DLD1 (cell line): ENCODE data around the gene DNAAF5.

Source experiments
- in situ Hi-C: cut with HindIII; loops from 2 replicates; pipeline ENCODE4 v1.10.0; 2017; ENCODE audit warnings: low sequenced_read_pairs

DNAAF5 gene

DNA sequence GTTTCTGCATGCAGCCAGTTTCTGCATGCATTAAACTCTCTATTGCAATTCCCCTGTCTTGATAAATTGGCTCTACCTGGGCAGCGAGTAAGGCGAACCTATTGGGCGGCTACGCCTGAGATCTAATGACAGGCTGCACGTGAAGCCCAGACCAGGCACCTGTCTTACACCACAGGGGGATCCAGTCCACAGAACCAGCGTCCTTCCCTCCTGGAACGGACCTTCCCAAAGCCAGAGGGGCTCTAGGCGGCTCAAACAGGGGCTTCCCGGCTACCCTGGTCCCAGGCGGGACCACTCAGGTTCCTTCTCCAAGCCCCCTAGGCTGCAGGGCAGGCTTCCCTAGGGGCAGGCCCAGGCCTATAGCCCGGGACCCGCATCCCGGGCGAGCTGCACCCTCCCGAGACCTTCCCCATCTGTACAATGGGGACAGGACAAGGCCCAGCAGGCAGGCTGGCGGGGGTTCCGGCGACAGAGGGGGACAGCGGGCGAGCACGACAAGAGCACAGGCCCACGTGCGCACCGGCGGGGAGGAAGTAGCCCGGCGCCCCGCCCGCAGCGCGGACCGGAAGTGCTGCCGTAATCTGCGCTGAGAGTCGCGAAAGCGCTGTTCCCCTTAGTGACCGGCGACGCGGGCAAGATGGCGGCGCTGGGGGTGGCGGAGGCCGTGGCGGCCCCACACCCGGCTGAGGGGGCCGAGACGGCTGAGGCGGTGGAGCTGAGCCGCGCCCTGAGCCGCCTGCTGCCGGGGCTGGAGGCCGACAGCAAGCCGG is at the start of gene DNAAF5:
DNAAF5 (plus strand) TSS at position 616 of the 770 bp plus-strand sequence; CDS start at position 638, 22 bp downstream.
- in situ Hi-C loops = no loop called here

DNA sequence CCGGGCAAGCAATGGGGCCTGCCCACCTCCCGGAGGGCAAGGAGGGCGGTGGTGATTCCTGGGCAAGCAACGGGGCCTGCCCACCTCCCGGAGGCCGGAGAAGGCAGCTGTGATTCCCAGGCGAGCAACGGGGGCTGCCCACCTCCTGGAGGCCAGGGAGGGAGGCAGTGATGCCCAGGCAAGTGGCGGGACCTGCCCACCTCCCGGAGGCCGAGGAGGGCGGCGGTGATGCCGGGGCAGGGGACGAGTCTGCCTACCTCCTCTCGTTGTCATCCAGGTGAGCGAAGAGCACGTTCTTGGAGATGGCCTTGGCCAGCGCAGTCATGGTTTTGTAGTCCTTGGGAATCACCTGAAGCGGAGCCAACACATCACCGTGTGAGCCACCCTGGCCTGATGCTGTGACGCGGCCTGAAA is 49.5 kb upstream of the DNAAF5 start:
- in situ Hi-C loops = no loop called here

DNA sequence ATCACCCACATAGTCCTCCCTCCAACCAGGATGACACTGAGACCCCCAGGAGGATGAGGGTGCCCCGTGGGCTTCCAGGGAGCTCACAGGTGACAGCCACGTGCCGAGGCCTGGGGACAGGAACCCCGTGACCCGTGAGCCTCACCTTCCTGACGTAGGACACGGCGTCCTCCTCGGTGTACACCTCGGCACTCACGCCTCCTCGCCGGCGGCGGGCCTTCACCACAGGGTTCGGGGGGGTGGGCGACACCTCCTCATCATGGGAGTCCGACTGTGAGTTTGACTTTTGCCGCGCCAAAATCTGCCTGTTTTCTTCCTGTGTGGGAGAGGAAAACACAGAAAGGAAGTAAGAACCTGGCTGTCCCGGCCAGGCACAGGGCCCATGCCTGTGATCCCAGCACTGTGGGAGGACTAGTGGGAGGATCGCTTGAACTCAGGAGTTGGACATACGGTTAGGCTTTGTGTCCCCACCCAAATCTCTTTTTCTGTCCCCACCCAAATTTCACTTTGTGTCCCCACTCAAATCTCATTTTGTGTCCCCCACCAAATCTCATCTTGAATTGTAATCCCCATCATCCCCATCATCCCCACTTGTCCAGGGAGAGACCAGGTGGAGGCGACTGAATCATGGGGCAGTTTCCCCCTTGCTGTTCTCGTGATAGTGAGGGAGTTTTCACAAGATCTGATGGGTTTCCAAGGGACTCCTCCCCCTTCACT is 45.9 kb upstream of the DNAAF5 start:
- in situ Hi-C loops = no loop called here

DNA sequence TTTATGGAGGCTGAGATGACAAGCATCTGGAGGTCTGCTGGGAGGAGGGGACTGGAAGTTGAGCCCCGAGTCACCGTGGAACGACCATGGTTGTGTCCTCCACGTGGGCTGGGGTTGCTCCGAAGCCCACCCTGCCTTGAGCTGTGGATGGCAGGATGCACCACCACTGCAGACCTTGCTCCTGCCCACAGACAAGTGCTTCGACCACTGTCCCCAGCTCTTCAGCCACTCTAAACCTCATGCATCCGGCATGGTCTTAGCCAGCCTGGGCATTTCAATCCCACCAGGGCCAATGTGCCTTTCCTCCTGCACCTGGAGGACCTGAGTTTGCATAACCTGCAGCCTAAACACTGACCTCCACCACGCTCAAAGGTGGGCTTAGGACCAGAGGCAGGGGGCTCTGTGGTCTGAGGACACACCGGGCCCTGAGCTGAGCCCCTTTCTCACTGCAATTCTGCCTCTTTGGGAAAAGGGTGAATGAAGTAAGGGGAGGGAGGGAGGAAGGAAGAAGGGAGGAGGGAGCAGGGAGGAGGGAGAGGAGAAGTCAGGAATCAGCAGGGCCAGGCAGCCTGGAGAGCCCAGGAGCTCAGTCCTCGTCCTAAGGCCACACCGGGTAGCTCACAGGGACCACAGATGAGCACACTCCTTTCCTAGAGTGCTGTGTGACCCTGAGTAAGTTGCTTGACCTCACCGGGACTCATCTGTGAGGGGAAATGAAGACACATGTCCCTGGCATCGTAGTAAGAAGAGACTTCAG is 44.8 kb upstream of the DNAAF5 start:
- in situ Hi-C loops = no loop called here

DNA sequence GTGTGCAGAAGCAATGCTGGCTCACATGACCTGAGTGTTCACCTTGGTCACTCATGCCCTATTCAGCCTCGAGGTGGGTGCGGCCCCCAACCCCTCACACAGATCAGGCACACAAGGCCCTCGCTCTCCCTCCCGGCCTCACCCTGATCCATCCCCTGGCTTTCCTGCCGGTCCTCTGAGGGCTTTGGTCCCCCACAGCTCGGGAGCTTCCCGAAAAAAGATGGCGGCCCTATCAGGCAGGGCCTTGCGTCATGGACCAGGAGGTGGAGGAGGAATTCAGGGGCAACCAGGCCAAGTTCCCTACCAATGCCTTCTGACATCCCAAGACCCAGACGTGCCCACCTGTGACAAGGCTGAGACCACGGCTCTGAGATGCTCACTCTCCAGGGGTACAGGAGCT is 43.7 kb upstream of the DNAAF5 start:
- in situ Hi-C loops = no loop called here

DNA sequence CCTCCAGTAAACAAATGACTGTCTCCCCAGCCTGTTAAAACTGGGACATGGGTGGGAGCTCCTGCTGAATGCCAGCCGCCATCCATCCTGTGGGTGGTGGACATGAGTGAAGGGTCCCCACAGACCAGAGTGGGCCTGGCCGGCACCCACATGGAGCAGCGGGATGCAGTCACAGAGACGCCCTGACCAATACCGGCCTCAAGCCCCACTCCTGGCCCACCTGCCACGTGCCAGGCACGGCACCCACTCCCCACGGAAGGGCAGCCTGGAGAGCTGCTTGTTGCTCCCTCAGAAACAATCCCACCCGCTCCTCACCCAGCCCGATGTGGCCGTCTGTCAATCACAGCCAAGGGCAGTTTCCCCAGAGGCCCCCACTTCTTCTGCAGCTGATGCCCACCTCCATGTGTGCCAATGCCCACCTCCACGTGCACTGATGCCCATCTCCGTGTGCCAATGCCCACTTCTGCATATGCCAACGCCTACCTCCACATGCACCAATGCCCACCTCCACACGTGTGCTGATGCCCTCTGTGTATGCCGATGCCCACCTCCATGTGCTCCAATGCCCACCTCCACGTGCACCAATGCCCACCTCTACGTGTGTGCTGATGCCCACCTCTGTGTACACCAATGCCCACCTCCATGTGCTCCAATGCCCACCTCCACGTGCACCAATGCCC is 42.8 kb upstream of the DNAAF5 start:
- in situ Hi-C loops = no loop called here

DNA sequence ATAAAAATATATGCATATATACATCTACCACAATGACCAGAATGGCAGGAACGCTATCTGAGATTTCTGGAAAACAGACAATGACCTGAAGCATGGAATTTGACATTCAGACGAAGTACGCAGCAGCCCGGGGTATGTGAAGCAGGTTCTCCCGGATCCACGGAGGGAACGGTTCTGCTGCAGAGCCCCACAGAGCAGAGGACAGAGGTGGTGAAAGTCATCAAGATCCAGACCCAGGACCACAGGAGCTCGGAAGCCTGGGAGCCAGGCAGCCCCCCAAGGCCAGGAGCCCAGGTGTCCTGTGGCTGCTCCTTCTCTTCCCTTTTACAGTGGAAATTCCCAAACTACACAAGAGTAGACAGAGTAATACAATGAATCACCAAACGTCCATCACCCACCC is 42.1 kb upstream of the DNAAF5 start:
- in situ Hi-C loops = no loop called here

DNA sequence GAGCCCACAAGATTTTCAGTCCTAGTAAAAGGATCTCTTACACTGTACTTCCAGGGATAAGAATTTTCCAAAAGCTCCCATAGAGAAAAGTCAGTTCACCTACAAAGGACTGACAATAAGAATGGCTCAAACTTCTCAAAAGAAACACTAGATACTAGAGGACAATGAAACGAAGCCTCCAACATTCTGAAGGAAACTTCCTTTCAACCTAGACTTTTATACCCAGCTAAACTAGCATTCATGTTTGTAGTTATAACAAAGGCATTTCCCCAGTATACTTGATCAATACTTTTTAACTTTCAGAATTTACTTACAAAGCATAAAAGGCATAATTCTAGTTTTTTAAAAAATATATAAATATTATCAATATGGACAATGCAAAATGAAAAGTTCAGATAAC is 41.0 kb upstream of the DNAAF5 start:
- in situ Hi-C loops = no loop called here

DNA sequence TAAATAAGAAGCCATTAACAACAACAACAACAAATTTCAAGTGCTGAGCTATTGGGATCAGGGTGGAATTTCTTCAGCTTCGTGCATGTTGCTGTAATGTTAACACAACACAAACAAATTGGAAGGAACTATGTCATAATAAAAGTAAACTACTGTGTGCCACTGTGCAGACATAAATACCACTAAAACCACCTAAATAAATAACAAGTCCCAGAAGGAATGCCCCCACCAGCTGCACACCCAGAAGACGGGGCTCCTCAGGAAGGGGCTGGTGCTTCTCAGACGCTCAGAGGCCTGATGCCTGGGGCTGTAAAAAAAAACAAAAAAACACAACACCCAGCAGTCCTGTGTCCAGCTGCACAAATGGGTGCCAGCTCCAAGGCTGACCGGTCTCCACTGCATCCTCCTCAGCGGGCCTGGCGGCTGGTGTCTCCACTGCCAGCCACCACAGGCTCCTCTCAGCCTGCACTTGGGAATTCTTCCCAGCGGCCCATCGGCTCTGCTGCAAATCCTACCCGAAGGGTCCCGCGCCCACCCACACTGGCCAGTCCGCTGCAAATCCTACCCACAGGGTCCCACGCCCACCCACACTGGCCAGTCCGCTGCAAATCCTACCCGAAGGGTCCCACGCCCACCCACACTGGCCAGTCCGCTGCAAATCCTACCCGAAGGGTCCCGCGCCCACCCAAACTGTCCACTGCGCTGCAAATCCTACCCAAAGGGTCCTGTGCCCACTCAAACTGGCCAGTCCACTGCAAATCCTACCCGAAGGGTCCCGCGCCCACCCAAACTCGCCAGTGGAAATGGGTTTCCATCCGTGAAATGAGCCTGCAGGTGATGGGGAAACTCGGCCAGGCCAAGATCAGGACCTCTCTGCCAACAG is 35.8 kb upstream of the DNAAF5 start:
- in situ Hi-C loops = no loop called here

DNA sequence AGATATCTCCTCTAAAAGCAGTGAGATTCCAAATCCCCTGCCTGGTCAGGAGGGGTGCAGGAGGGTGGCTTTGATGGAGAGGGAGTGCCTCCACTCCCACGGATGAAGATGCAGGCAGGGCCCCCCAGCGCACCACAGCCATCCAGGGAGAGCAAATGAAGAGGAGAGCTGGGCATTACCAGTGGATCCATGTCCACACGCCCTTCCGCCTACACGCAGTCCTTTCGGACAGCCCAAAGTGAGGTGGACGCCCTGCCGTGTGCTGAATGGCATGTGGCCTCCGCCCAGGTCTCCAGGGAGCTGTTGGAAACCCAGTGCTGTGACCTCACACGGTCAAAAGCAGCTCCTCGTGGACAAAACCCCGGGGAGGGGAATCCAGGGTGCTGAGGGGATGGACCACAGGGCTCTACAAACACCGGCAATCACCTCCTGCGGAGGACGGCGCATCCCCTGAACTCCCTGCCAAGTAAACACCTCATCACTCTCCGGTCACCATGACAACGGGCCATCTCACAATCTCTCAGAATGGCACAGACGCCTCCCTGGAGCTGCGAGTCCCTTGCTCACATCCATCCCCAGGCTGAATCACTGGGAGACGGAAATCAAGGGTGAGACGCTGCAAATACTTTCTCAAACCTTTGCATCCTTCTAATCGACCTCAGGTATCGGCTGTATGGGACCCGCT is 35.0 kb upstream of the DNAAF5 start:
- in situ Hi-C loops = no loop called here

DNA sequence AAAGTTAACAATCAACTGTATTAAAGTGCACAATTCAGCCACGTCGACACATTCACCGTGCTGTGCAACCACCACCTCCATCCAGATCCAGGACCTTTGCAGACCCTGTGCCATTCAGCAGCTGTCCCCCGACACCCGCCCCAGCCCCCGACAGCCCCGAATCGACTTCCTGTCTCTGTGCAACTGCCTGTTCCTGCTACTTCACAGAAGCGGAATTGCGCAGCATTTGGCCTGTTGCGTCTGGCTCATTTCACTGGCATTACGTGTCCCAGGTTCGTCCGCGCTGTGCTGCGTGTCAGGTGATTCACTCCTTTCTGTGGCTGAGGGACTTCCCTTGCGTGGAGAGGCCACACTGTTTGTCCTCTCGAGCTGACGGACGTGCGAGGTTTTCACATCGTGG is 33.2 kb upstream of the DNAAF5 start:
- in situ Hi-C loops = no loop called here

DNA sequence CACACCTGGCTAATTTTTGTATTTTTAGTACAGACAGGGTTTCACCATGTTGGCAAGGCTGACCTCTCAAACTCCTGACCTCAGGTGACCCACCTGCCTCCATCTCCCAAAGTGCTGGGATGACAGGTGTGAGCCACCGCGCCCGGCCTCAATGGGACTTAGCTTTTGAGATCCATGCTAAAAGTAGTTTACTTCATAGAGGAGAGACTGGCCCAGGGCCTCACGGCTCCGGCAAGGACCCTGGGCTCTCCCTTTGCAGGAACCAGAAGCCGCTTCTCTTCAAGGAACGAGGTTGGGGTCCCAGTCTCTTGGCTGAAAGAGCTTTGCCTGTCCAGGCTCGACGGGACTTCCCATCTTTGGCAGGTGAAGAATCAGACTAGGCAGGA is 30.1 kb upstream of the DNAAF5 start:
- in situ Hi-C loops = no loop called here

DNA sequence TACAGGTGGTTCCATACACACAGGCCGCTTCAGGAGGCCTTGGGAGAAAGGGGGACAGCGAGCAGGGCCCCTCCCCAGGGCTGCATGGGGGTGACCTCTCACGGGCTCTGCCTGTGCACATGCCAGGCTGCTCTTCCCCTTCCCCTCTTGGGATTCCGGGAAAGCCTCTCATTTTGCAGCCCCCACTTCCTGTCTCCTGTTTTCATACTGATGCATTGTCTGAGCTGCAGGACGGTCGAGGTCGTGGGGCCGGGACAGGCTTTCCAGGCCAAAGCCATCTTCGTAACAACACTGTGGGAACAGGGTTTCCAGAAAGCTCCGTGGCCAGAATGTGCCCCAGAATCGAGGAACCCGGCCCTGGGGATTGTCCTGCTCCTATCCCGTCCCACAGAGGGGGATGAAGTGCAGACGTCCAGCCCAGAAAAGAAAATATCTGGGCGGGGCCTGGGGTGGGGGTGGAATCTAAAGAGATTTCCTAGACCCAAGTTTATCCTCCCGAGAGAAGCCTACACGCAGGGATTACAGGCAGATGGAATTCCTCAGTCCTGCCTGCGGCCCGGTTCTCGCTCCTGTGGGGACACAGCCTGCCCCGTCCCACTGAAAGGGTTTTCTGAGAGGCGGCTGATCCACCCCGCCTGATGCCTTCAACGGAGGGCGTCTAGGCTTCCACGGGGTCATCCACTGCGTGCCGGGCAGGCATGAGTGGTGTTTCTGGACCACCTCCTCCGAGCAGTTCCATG is 29.5 kb upstream of the DNAAF5 start:
- in situ Hi-C loops = no loop called here

DNA sequence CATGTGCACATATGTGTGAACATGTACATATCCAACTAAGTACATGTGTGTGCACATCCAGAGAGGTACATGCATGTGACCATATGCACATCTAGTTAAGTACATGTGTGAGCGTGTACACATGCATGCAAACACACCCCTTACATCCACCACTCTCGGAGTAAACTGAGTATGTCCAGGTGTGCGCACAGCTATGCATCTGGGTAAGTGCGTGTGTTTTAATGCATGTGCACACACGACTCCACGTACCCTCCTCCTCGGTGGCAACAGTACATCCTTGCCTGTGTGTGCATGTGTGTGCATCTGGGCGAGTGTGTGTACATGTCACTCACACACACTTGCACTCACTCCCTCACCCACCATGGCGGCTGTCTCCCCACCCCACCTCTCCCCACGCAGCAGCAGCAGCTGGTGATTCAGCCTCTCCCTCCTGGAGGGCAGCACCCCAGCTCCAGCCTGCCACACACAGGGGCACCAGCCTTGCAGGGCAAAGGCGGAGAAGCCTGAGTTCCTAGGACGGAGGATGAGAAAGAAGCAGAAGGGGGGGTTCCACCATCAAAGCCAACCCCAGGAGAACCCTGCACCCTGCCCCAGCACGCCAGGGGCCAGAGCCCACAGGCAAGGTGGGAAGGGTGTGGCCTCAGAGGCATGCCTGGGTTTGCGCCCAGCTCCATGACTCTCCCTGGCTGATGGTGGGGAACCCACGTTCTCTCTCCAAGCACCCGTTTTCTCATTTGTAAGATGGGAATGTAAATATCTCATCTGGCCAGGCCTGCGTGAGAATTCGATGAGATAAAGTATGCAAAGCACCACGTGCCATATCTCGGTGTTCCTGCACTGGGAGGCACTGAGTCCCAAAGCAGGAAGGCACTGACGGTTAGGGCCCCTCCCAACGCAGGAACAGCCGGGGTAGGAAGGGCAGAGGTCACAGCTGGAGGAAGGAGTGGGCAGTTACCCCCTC is 27.7 kb upstream of the DNAAF5 start:
- in situ Hi-C loops = no loop called here

DNA sequence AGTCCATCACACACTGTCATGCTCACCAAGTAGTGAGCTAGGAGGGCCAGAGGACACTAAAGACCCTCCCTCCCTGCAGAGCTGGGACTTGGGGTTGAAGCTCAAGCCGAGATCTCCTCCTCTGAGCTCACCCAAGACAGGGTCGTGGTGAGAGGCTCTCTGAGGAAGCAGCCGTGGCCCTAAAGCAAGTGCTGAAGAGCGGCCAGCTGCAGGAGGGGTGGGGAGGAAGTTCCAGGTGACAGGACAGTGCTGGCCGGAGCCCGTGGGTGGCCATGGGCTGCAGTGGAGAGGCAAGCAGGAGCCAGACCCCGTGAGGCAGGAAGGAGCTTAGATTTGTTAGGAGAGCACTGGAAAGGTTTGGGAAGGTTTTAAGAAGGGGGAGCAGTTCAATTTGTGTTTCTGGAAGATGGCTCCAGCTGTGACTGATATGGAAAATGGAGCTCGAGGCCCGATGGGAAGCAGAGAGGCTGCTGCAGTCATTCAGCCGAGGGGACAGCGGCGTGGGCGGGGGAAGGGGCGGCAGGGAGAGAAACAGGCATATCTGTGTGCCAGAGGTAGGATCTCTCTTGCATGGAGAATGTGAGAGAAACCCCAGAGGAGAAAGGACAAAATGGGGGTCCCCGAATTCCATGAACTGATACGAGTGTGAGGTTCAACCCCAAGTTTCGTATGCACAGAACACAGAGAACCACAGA is 26.9 kb upstream of the DNAAF5 start:
- in situ Hi-C loops = no loop called here

DNA sequence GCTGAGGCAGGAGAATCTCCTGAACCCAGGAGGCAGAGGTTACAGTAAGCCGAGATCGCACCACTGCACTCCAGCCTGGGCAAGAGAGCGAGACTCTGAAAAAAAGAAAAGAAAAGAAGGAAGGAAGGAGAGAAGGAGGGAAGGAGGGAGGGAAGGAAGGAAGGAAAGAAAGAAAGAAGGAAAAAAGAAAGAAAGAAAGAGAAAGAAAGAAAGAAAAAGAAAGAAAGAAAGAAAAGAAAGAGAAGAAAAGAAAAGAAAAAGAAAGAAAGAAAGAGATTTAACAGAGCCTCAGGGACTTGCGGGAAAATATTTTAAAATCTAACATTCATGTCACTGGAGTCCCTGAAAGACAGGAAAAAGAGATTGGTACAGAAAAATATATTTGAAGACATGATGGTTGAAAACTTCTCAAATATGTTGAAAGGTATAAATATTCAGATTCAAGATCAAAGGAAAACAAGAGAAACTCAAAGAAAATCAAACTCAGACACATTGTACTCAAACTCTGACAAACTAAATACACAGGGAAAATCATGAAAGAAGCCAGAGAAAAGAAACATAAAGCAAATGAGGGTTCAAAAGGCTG is 25.3 kb upstream of the DNAAF5 start:
- in situ Hi-C loops = no loop called here

DNA sequence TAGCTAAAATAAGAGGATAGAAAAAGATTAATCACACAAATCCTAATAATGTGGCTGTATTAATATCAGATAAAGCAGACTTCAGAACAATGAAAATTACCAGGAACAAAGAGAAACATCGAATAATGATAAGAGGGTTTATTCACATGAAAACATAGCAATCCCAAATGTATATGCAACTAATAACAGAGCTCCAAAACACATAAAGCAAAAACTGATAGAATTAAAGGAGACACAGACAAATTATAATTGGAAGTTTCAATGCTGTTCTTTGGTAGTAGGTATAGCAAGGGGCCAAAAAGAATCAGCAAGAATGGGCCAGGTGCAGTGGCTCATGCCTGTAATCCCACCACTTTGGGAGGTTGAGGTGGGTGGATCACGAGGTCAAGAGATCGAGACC is 23.4 kb upstream of the DNAAF5 start:
- in situ Hi-C loops = no loop called here
